GM12878 (cell line): ENCODE results near the gene AGK. TPM values are rescaled to one million over a fixed set of nuclear protein-coding genes. Genes with fewer than 3 reads are reported as not detected.

ENCODE experiments used
- ATAC-seq: fragments of 200-7000 bp; cut with Tn5 transposase; 3 replicates; pipeline ENCODE4 v1.9.1; 2020; ENCODE audit warnings: mild to moderate bottlenecking, moderate library complexity
- BruUV-seq: library from RNA; stranded (reverse); fragments of 400-500 nt; replicated peaks from 2 replicates; lab custom pipeline; 2021; lab: Mats Ljungman, UMichigan
- CTCF ChIA-PET: fragments of 300-600 bp; sonication (Branson Sonifier 250); formaldehyde crosslinking; extraction: SDS; loops from one replicate; lab custom pipeline; 2021; ENCODE audit warnings: inconsistent platforms; lab: Yijun Ruan, JAX
- POLR2A ChIA-PET: fragments of 350-600 bp; formaldehyde crosslinking; extraction: SDS; loops from one replicate; lab custom pipeline; 2021; ENCODE audit warnings: inconsistent platforms; lab: Charles Lee
- RAD21 ChIA-PET: fragments of 300-600 bp; sonication (Branson Sonifier 250); formaldehyde crosslinking; loops from one replicate; lab custom pipeline; 2023; ENCODE audit warnings: antibody characterized with exemption; ENCODE audit not compliant: unreplicated experiment; lab: Charles Lee
- SMC1A ChIA-PET: fragments of 300-600 bp; sonication (Branson Sonifier 250); formaldehyde crosslinking; loops from one replicate; lab custom pipeline; 2023; ENCODE audit not compliant: unreplicated experiment, uncharacterized antibody; lab: Charles Lee
- DNase-seq: peaks from one replicate; pipeline ENCODE4 v3.0.0-alpha.2; 2011; ENCODE audit warnings: low read depth, low spot score
- FAIRE-seq: peaks from 3 replicates; lab custom pipeline; 2011; peaks lifted over from hg19 to GRCh38; lab: Jason Lieb, UNC
- H2AFZ ChIP-seq: 2 replicates; pipeline ENCODE4 v1.6.0; 2011; ENCODE audit warnings: low read depth, low read length, control low read depth; ENCODE audit not compliant: control insufficient read depth
- H3K27ac ChIP-seq: 2 replicates; pipeline ENCODE4 v1.5.1; 2011; ENCODE audit warnings: control low read depth; ENCODE audit not compliant: control insufficient read depth, insufficient read depth
- H3K27me3 ChIP-seq, 2 experiments: replicated peaks in 1 of 2; 2 replicates each; pipeline versions ENCODE4 v1.6.0 to v1.6.1; 2011; ENCODE audit warnings: low read length in 1 of 2; ENCODE audit not compliant: control insufficient read depth in 2 of 2, insufficient read depth in 2 of 2
- H3K36me3 ChIP-seq, 2 experiments: 2 replicates each; pipeline ENCODE4 v1.5.1; 2011; ENCODE audit warnings: low read length in 1 of 2; ENCODE audit not compliant: control insufficient read depth in 2 of 2, insufficient read depth in 2 of 2
- H3K4me1 ChIP-seq: 2 replicates; pipeline ENCODE4 v1.6.1; 2011; ENCODE audit warnings: mild to moderate bottlenecking, low read length, moderate library complexity, mixed read lengths; ENCODE audit not compliant: control insufficient read depth, insufficient read depth
- H3K4me2 ChIP-seq: 2 replicates; pipeline ENCODE4 v1.6.0; 2011; ENCODE audit warnings: control low read depth; ENCODE audit not compliant: control insufficient read depth, insufficient read depth
- H3K4me3 ChIP-seq: fragments of 200-600 bp; sonication (generic); 2 replicates; pipeline ENCODE4 v1.5.1; 2016
- H3K79me2 ChIP-seq: 2 replicates; pipeline ENCODE4 v1.6.0; 2011; ENCODE audit warnings: low read length; ENCODE audit not compliant: control insufficient read depth, insufficient read depth
- H3K9ac ChIP-seq: 2 replicates; pipeline ENCODE4 v1.8.0; 2011; ENCODE audit warnings: low read length, control low read depth, mixed read lengths; ENCODE audit not compliant: control insufficient read depth, insufficient read depth
- H3K9me3 ChIP-seq: replicated peaks from 3 replicates; pipeline ENCODE4 v1.5.1; 2011; ENCODE audit warnings: mild to moderate bottlenecking, low read length; ENCODE audit not compliant: control insufficient read depth, insufficient read depth
- H4K20me1 ChIP-seq: 2 replicates; pipeline ENCODE4 v1.6.0; 2011; ENCODE audit not compliant: control insufficient read depth, insufficient read depth
- BCL11A ChIP-seq: IDR thresholded peaks from 2 replicates; pipeline ENCODE4 v1.6.1; 2011; ENCODE audit warnings: low read depth, low read length
- CREB1 ChIP-seq: IDR thresholded peaks from 2 replicates; pipeline ENCODE4 v1.6.1; 2012; ENCODE audit warnings: low read depth, mild to moderate bottlenecking, inconsistent platforms
- CREM ChIP-seq: IDR thresholded peaks from 2 replicates; pipeline ENCODE4 v1.6.1; 2014; ENCODE audit warnings: antibody characterized with exemption, low read depth
- GATAD2B ChIP-seq: fragments of 450-650 bp; conservative IDR thresholded peaks from 2 replicates; pipeline ENCODE4 v1.6.1; 2017; ENCODE audit warnings: low read depth, mild to moderate bottlenecking, moderate library complexity
- HDAC2 ChIP-seq: fragments of 200-600 bp; sonication (generic); IDR thresholded peaks from 2 replicates; pipeline ENCODE4 v1.6.1; 2017
- KDM1A ChIP-seq: fragments of 200-600 bp; sonication (generic); IDR thresholded peaks from 2 replicates; pipeline ENCODE4 v1.6.1; 2016; ENCODE audit warnings: borderline replicate concordance
- MTA3 ChIP-seq: IDR thresholded peaks from 2 replicates; pipeline ENCODE4 v1.6.1; 2012; ENCODE audit warnings: low read length, inconsistent platforms, borderline replicate concordance
- NR2F1 ChIP-seq: fragments of 450-650 bp; conservative IDR thresholded peaks from 2 replicates; pipeline ENCODE4 v1.6.1; 2017; ENCODE audit warnings: mild to moderate bottlenecking
- SMARCA5 ChIP-seq: fragments of 450-650 bp; IDR thresholded peaks from 2 replicates; pipeline ENCODE4 v1.6.1; 2017; ENCODE audit warnings: mild to moderate bottlenecking
- STAT1 ChIP-seq: fragments of 450-650 bp; conservative IDR thresholded peaks from 2 replicates; pipeline ENCODE4 v1.6.1; 2014; ENCODE audit warnings: antibody characterized with exemption, mild to moderate bottlenecking
- in situ Hi-C: fragments of 300-500 bp; cut with MboI; formaldehyde crosslinking; loops from 9 replicates; pipeline ENCODE4 v1.14.3; 2018; ENCODE audit warnings: mixed read lengths
- intact Hi-C: fragments of 100-400 bp; cut with micrococcal nuclease; formaldehyde crosslinking; loops from one replicate; pipeline ENCODE4 v1.14.2; 2022; ENCODE audit not compliant: unreplicated experiment
- polyA plus RNA-seq, 11 experiments: library from polyadenylated mRNA; depleted of rRNA in 4 of 11; unstranded in 6 of 11; stranded (reverse) in 5 of 11; fragments of >200 nt; fragmentation: Nextera tagmentation in 4 of 11; fragmentation: Illumina TruSeq in 1 of 11; extraction: Ambion mirVana in 4 of 11; extraction: Trizol in 1 of 11; gene quantifications; 1 replicate in 1 of 11; 2 replicates in 10 of 11; pipeline versions ENCODE4 v1.2.1 to v1.2.3, GENCODE V29; 2011 to 2016; ENCODE audit warnings: inconsistent platforms in 2 of 11, missing spikeins in 2 of 11, low read depth in 1 of 11
- total RNA-seq, 4 experiments: library from RNA; depleted of rRNA in 3 of 4; stranded (reverse); fragments of >200 nt in 3 of 4; fragmentation: Illumina TruSeq in 1 of 4; extraction: Trizol in 1 of 4; gene quantifications; 2 replicates each; pipeline versions ENCODE4 v1.2.1 to v1.2.3, GENCODE V29; 2013 to 2021
- TF ChIP-seq, protein P1 (sequence below): fragments of 450-650 bp; IDR thresholded peaks from 2 replicates; pipeline ENCODE4 v1.6.1; 2017; ENCODE audit warnings: mild to moderate bottlenecking, moderate library complexity
- TF ChIP-seq, protein P2 (sequence below): fragments of 450-650 bp; IDR thresholded peaks from 2 replicates; pipeline ENCODE4 v1.6.1; 2017; ENCODE audit warnings: borderline replicate concordance
- TF ChIP-seq, protein P3 (sequence below): fragments of 450-650 bp; IDR thresholded peaks from 2 replicates; pipeline ENCODE4 v1.6.1; 2016; ENCODE audit warnings: mild to moderate bottlenecking

The AGK gene
- total and polyA plus RNA-seq, 10 of the 15 experiments (the other 5 are each of a cell fraction or from before 2014, with no cell fraction given), result 32.5 to 85.6 (median 47.8) TPM

DNA sequence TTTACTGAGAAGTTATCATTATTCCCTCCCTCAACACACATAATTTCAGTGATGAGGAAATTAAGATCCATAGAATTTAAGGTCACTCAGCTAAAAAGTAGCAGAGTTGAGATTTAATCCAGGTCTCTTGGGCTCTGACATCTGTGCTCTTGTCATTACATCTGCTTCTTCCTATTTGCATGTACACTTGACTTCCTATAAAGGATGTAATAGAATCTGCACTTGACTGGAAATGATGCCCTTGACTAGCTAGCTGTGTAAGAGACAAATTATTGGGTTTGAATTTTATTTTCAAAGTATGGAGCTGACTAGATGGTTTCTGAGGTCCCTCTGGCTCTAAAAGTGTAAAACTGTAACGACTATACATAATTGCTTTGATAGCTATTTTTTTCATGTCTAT is 59.5 kb downstream of the AGK start (continued):
- TF ChIP-seq, protein P1, sequence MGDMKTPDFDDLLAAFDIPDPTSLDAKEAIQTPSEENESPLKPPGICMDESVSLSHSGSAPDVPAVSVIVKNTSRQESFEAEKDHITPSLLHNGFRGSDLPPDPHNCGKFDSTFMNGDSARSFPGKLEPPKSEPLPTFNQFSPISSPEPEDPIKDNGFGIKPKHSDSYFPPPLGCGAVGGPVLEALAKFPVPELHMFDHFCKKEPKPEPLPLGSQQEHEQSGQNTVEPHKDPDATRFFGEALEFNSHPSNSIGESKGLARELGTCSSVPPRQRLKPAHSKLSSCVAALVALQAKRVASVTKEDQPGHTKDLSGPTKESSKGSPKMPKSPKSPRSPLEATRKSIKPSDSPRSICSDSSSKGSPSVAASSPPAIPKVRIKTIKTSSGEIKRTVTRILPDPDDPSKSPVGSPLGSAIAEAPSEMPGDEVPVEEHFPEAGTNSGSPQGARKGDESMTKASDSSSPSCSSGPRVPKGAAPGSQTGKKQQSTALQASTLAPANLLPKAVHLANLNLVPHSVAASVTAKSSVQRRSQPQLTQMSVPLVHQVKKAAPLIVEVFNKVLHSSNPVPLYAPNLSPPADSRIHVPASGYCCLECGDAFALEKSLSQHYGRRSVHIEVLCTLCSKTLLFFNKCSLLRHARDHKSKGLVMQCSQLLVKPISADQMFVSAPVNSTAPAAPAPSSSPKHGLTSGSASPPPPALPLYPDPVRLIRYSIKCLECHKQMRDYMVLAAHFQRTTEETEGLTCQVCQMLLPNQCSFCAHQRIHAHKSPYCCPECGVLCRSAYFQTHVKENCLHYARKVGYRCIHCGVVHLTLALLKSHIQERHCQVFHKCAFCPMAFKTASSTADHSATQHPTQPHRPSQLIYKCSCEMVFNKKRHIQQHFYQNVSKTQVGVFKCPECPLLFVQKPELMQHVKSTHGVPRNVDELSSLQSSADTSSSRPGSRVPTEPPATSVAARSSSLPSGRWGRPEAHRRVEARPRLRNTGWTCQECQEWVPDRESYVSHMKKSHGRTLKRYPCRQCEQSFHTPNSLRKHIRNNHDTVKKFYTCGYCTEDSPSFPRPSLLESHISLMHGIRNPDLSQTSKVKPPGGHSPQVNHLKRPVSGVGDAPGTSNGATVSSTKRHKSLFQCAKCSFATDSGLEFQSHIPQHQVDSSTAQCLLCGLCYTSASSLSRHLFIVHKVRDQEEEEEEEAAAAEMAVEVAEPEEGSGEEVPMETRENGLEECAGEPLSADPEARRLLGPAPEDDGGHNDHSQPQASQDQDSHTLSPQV, result no peak
- TF ChIP-seq CREB1, result no peak
- TF ChIP-seq, protein P2, sequence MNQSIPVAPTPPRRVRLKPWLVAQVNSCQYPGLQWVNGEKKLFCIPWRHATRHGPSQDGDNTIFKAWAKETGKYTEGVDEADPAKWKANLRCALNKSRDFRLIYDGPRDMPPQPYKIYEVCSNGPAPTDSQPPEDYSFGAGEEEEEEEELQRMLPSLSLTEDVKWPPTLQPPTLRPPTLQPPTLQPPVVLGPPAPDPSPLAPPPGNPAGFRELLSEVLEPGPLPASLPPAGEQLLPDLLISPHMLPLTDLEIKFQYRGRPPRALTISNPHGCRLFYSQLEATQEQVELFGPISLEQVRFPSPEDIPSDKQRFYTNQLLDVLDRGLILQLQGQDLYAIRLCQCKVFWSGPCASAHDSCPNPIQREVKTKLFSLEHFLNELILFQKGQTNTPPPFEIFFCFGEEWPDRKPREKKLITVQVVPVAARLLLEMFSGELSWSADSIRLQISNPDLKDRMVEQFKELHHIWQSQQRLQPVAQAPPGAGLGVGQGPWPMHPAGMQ, result no peak
- no peak for TF ChIP-seq KDM1A
- TF ChIP-seq, protein P3, sequence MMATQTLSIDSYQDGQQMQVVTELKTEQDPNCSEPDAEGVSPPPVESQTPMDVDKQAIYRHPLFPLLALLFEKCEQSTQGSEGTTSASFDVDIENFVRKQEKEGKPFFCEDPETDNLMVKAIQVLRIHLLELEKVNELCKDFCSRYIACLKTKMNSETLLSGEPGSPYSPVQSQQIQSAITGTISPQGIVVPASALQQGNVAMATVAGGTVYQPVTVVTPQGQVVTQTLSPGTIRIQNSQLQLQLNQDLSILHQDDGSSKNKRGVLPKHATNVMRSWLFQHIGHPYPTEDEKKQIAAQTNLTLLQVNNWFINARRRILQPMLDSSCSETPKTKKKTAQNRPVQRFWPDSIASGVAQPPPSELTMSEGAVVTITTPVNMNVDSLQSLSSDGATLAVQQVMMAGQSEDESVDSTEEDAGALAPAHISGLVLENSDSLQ, result no peak
- TF ChIP-seq MTA3, result no peak
- TF ChIP-seq SMARCA5, result no peak

DNA sequence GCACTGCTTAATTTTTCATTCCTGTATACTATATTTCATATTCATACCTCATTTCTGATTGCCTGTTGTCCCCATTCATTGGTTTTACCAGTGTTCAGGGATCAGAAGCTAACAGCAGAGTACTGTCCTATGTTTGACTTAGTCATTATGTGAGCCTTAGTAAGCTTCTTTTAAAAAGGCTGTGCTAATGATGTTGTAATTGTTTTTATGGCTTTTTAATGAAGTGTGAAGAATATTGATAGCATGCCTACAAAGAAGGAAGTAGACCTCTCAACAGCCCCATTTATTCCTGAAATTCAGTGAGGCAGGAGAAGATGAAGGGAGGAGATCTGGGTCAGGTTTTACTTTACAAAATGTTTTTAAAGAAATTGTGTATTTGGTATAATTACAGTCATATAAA is 61.7 kb downstream of the AGK start:
- Histone ChIP-seq H3K27ac (no peak overlapping the region), H3K27me3 (no peaks in the 10 kb centered on the region), H3K4me1 (no peaks in the 10 kb centered on the region), H3K36me3 (peaks cover 0 to 4% of the 10 kb centered on the region in 2 experiments; a peak in 1 of 4 replicates), H3K9ac (no peak overlapping the region), H3K79me2 (no peaks in the 10 kb centered on the region), H4K20me1 (no peaks in the 10 kb centered on the region), H3K4me3 (no peak overlapping the region), H2AFZ (no peak overlapping the region), H3K9me3 (no peaks in the 10 kb centered on the region), H3K4me2 (no peak overlapping the region)
- SMC1A ChIA-PET, result no interaction called here
- TF ChIP-seq CREM (no peak), NR2F1 (no peak), GATAD2B (no peak), BCL11A (no peak), HDAC2 (no peak), STAT1 (no peak)
- CTCF ChIA-PET, result interaction anchor here (1.3 kb wide), 1 partner anchor 78 kb away, joined by 4 read pairs; no protein-coding TSS in a partner anchor
- no TSS peak for BruUV-seq
- DNase-seq (no peak), FAIRE-seq (no peak), ATAC-seq (no peak)
- in situ Hi-C loops, result no loop called here
- intact Hi-C loops, result no loop called here
- POLR2A ChIA-PET, result no interaction called here
- RAD21 ChIA-PET, result no interaction called here
